Smooth muscle cell (in vitro differentiated cells): Measurements from ENCODE around the gene CA9. TPM values are rescaled to one million over a fixed set of nuclear protein-coding genes. Genes with fewer than 3 reads are reported as not detected.
"Not testable (repeated sequence)": the region's sequence is repeated elsewhere in the genome, so short reads cannot be mapped to it uniquely, and the experiment has no call there.

Source experiments
- DNase-seq: peaks from one replicate; lab custom pipeline; 2025; ENCODE audit not compliant: unreplicated experiment; lab: John Stamatoyannopoulos, UW
- H2AFZ ChIP-seq: fragments of 200-600 bp; sonication (generic); 2 replicates; pipeline ENCODE4 v1.6.0; 2016; ENCODE audit warnings: antibody characterized with exemption, low read depth, mild to moderate bottlenecking
- H3F3A ChIP-seq: fragments of 200-600 bp; sonication (generic); 2 replicates; pipeline ENCODE4 v1.6.0; 2017; ENCODE audit warnings: antibody characterized with exemption, low read depth
- H3K27ac ChIP-seq: fragments of 200-600 bp; sonication (generic); 2 replicates; pipeline ENCODE4 v1.5.1; 2016; ENCODE audit warnings: low read depth, mild to moderate bottlenecking
- H3K27me3 ChIP-seq: fragments of 200-600 bp; sonication (generic); 2 replicates; pipeline ENCODE4 v1.6.1; 2016; ENCODE audit warnings: low read depth, mild to moderate bottlenecking
- H3K36me3 ChIP-seq: fragments of 200-600 bp; sonication (generic); 2 replicates; pipeline ENCODE4 v1.5.1; 2016; ENCODE audit warnings: low read depth
- H3K4me1 ChIP-seq: fragments of 200-600 bp; sonication (generic); 2 replicates; pipeline ENCODE4 v1.5.1; 2016; ENCODE audit warnings: low read depth
- H3K4me2 ChIP-seq: fragments of 200-600 bp; sonication (generic); 2 replicates; pipeline ENCODE4 v1.6.0; 2016; ENCODE audit warnings: mild to moderate bottlenecking
- H3K4me3 ChIP-seq: fragments of 200-600 bp; sonication (generic); 2 replicates; pipeline ENCODE4 v1.5.1; 2016; ENCODE audit warnings: mild to moderate bottlenecking
- H3K79me2 ChIP-seq: fragments of 200-600 bp; sonication (generic); 2 replicates; pipeline ENCODE4 v1.6.0; 2016; ENCODE audit warnings: low read depth, mild to moderate bottlenecking
- H3K9ac ChIP-seq: fragments of 200-600 bp; sonication (generic); 2 replicates; pipeline ENCODE4 v1.6.0; 2016; ENCODE audit warnings: low read depth
- H3K9me3 ChIP-seq: fragments of 200-600 bp; sonication (generic); replicated peaks from 2 replicates; pipeline ENCODE4 v1.5.1; 2016; ENCODE audit warnings: low read depth
- H4K20me1 ChIP-seq: fragments of 200-600 bp; sonication (generic); 2 replicates; pipeline ENCODE4 v1.6.0; 2016; ENCODE audit warnings: low read depth
- WGBS: methylation state at CpG from one replicate; pipeline ENCODE4 v1.1.7; 2016; ENCODE audit warnings: low lambda C conversion rate; 5-methylcytosine and 5-hydroxymethylcytosine counted together
- polyA plus RNA-seq: library from polyadenylated mRNA; unstranded; fragments of >200 nt; fragmentation: Nextera tagmentation; extraction: Ambion mirVana; gene quantifications from 2 replicates; pipeline ENCODE4 v1.2.1, GENCODE V29; 2016
- total RNA-seq: library from RNA; depleted of rRNA; stranded (reverse); fragments of >200 nt; gene quantifications from 2 replicates; pipeline ENCODE4 v1.2.3, GENCODE V29; 2014
- TF ChIP-seq, protein P1 (sequence below): fragments of 200-600 bp; sonication (generic); IDR thresholded peaks from 2 replicates; pipeline ENCODE4 v1.5.1; 2017; ENCODE audit warnings: borderline replicate concordance, mild to moderate bottlenecking, antibody characterized with exemption; ENCODE audit not compliant: insufficient read depth, poor library complexity, severe bottlenecking

The CA9 gene
- total and polyA plus RNA-seq, 2 experiments from 2014 or later = 4.6 TPM; not detected in 1

DNA sequence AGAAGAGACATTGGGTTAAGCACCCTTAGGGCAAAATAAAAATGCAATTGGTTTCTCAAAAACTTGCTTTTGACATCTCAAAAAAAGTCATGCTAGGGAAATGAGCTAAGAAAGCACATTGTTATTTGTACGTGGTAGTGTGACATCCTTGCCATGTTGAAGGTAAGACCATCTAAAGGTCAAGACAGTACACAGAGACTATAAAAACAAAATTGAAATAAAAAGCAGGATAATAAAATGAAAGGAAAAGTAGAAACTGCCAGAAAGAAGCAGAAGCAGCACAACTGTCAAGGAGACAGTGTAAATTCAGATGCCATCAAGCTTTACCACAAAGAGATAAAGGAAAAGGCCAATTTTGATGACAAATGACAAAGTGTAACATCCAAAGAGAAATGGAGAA lies 34.5 kb upstream of the CA9 start:
- not testable (repeated sequence) for H2AFZ ChIP-seq, H3K27ac ChIP-seq, H3K4me1 ChIP-seq, H3K4me3 ChIP-seq, H3F3A ChIP-seq, H3K9ac ChIP-seq, H4K20me1 ChIP-seq, H3K4me2 ChIP-seq, H3K27me3 ChIP-seq, H3K79me2 ChIP-seq, H3K36me3 ChIP-seq, DNase-seq, H3K9me3 ChIP-seq
- WGBS = 91% methylated on average over 1 of the region's 1 CpG

DNA sequence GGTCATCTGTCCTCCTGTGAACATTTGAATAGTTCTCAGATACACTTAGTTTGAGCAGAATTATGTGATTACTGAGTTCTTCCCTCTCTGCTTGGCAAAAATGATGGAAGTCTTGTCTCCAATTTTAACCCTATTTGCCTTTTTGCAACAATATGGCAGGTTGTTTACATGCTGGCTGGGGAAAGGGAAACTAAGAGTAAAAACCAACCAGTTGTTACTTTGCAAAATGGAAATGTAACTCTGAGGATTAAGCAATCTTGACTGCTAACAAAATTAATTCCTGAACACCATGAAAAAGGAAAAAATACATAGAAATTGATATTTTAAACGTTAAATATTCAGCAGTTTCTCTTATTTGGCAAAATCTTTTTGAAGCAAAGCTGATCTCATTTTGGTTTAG lies 34.1 kb upstream of the CA9 start:
- TF ChIP-seq, protein P1, sequence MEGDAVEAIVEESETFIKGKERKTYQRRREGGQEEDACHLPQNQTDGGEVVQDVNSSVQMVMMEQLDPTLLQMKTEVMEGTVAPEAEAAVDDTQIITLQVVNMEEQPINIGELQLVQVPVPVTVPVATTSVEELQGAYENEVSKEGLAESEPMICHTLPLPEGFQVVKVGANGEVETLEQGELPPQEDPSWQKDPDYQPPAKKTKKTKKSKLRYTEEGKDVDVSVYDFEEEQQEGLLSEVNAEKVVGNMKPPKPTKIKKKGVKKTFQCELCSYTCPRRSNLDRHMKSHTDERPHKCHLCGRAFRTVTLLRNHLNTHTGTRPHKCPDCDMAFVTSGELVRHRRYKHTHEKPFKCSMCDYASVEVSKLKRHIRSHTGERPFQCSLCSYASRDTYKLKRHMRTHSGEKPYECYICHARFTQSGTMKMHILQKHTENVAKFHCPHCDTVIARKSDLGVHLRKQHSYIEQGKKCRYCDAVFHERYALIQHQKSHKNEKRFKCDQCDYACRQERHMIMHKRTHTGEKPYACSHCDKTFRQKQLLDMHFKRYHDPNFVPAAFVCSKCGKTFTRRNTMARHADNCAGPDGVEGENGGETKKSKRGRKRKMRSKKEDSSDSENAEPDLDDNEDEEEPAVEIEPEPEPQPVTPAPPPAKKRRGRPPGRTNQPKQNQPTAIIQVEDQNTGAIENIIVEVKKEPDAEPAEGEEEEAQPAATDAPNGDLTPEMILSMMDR = no peak
- no peaks in the 10 kb centered on the region for H3F3A ChIP-seq
- H2AFZ ChIP-seq = no peak overlapping the region
- H3K27ac ChIP-seq = no peak overlapping the region
- no peaks in the 10 kb centered on the region for H4K20me1 ChIP-seq
- H3K4me3 ChIP-seq = no peak overlapping the region
- H3K4me1 ChIP-seq = no peaks in the 10 kb centered on the region
- H3K79me2 ChIP-seq = no peaks in the 10 kb centered on the region
- H3K9me3 ChIP-seq = no peaks in the 10 kb centered on the region
- DNase-seq = no peak
- no peak overlapping the region for H3K9ac ChIP-seq
- no peaks in the 10 kb centered on the region for H3K36me3 ChIP-seq
- 96% methylated on average over 1 of the region's 1 CpG for WGBS
- H3K4me2 ChIP-seq = no peak overlapping the region
- H3K27me3 ChIP-seq = no peaks in the 10 kb centered on the region

DNA sequence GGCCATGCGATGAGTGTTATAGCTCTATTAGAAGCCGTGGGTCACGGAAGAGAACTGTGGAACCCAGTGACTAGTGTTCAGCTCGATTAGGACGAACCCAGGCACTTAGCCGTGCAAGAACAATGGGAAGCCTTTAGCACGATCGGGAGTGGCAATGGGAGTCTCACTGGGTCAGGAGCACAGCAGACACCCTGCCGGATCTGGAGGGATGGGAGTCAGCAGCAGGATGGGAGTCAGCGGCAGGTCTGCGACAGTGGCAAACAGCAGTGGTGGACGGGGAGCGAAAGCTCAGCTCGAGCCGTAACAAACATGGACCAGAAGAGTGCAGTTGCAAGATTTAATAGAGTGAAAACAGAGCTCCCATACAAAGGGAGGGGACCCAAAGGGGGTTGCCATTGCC lies 33.3 kb upstream of the CA9 start:
- DNase-seq, H3K4me1 ChIP-seq, H3K4me3 ChIP-seq, H3F3A ChIP-seq, H3K79me2 ChIP-seq, H2AFZ ChIP-seq, H3K9me3 ChIP-seq, H3K4me2 ChIP-seq, H3K27me3 ChIP-seq, H3K36me3 ChIP-seq, H4K20me1 ChIP-seq, H3K27ac ChIP-seq, H3K9ac ChIP-seq: not testable (repeated sequence)
- WGBS = 97% methylated on average over 15 of the region's 15 CpGs

DNA sequence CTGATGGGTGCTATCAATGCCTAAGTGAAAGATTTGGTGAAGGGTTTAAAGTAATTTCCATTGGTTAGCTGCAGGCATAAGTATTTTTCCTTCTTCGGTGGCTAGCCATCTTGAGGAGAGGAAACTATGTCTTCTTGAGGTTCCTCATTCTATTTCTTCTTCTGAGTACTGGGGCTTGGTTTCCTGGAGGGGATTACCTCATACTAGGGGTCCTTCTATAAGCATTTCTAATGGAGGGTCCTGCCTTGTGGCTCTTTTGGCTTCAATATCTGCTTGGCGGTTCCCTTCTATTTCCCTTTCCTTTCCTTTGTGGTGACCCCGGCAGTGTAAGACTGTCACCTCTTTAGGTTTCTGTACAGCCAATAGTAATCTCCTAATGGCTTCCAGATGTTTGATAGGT lies 32.2 kb upstream of the CA9 start:
- H3K9me3 ChIP-seq, H3K79me2 ChIP-seq, H2AFZ ChIP-seq, H3F3A ChIP-seq, H3K4me1 ChIP-seq, H3K4me2 ChIP-seq, H3K9ac ChIP-seq, H3K27ac ChIP-seq, H3K27me3 ChIP-seq, H3K36me3 ChIP-seq, DNase-seq, H3K4me3 ChIP-seq, H4K20me1 ChIP-seq: not testable (repeated sequence)
- WGBS = 100% methylated on average over 3 of the region's 3 CpGs

DNA sequence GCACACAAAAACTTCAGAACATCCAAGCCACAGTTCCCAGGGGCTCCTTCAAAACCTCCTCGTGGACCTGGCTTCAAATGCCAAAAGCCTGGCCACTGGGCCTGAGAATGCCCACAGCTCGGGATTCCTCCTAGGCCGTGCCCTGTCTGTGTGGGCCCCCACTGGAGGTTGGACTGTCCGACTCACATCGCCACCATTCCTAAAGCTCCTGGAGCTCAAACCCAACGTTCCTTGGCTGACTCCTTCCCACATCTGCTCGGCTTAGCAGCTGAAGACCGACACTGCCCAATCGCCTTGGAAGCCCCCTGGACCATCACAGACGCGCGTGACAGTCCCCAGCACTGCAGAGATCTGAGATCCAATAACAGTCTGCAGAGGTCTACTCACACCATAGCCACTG lies 30.7 kb upstream of the CA9 start:
- no peaks in the 10 kb centered on the region for H3K79me2 ChIP-seq
- no peak overlapping the region for H3K27ac ChIP-seq
- TF ChIP-seq, protein P1 = no peak
- peaks cover 4% of the 10 kb centered on the region for H3K4me1 ChIP-seq
- H3F3A ChIP-seq = no peaks in the 10 kb centered on the region
- no peak overlapping the region for H3K4me3 ChIP-seq
- no peaks in the 10 kb centered on the region for H3K36me3 ChIP-seq
- H3K9ac ChIP-seq = no peak overlapping the region
- DNase-seq = no peak
- no peaks in the 10 kb centered on the region for H4K20me1 ChIP-seq
- no peak overlapping the region for H2AFZ ChIP-seq
- no peak overlapping the region for H3K4me2 ChIP-seq
- no peaks in the 10 kb centered on the region for H3K9me3 ChIP-seq
- 88% methylated on average over 12 of the region's 12 CpGs for WGBS
- no peaks in the 10 kb centered on the region for H3K27me3 ChIP-seq

DNA sequence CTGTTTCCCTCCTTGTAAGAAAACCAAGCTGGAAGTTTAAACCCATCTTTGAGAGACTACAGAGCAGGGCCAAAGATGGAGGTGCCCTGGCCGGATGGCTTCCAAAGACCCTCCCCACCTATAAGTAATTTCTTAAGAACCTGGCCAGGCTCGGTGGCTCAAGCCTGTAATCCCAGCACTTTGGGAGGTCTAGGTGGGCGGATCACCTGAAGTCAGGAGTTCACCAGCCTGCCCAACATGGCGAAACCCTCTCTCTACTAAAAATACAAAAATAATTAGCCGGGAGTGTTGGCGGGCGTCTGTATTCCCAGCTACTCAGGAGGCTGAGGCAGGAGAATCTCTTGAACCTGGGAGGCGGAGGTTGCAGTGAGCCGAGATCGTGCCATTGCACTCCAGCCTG lies 28.0 kb upstream of the CA9 start:
- DNase-seq = not testable (repeated sequence)
- H2AFZ ChIP-seq = peak overlapping the region; percentile 100

More for the DNA sequence above, 28.0 kb upstream of the CA9 start:
- 24% methylated on average over 10 of the region's 10 CpGs for WGBS
- not testable (repeated sequence) for H3K4me1 ChIP-seq, H3K79me2 ChIP-seq, H3F3A ChIP-seq, H3K27me3 ChIP-seq, H4K20me1 ChIP-seq, H3K9me3 ChIP-seq, H3K36me3 ChIP-seq
- peak overlapping the region; percentile 97 for H3K4me2 ChIP-seq
- H3K9ac ChIP-seq = peak overlapping the region; percentile 84
- peak overlapping the region; percentile 88 for H3K4me3 ChIP-seq
- peak overlapping the region; percentile 81 for H3K27ac ChIP-seq
